Calu3 (cell line): ENCODE data around the gene HOXA3. TPM values are rescaled to one million over a fixed set of nuclear protein-coding genes. Genes with fewer than 3 reads are reported as not detected.

Experiments
- BruUV-seq: library from RNA; stranded (reverse); fragments of 400-500 nt; replicated peaks from 2 replicates; lab custom pipeline; 2021; lab: Mats Ljungman, UMichigan
- CTCF ChIA-PET: fragments of 300-600 bp; sonication (Branson Sonifier 250); formaldehyde crosslinking; loops from one replicate; lab custom pipeline; 2022; ENCODE audit warnings: antibody characterized with exemption; lab: Charles Lee
- DNase-seq: peaks from one replicate; pipeline ENCODE4 v3.0.0; 2022
- H3K27ac Mint-ChIP-seq: one replicate; pipeline ENCODE4 v1.8.0; 2022; ENCODE audit warnings: mixed read lengths; ENCODE audit not compliant: unreplicated experiment
- H3K27me3 Mint-ChIP-seq: one replicate; pipeline ENCODE4 v1.8.0; 2022; ENCODE audit warnings: mixed read lengths; ENCODE audit not compliant: unreplicated experiment
- H3K36me3 Mint-ChIP-seq: one replicate; pipeline ENCODE4 v1.8.0; 2022; ENCODE audit warnings: mild to moderate bottlenecking, moderate library complexity, mixed read lengths; ENCODE audit not compliant: insufficient read depth, unreplicated experiment
- H3K4me1 Mint-ChIP-seq: one replicate; pipeline ENCODE4 v1.8.0; 2022; ENCODE audit warnings: mild to moderate bottlenecking, low read depth, mixed read lengths; ENCODE audit not compliant: unreplicated experiment
- H3K4me3 Mint-ChIP-seq: one replicate; pipeline ENCODE4 v1.8.0; 2022; ENCODE audit warnings: mild to moderate bottlenecking, low read depth, moderate library complexity, mixed read lengths; ENCODE audit not compliant: unreplicated experiment
- H3K9me3 Mint-ChIP-seq: one replicate; pipeline ENCODE4 v1.8.0; 2022; ENCODE audit warnings: low read depth, mixed read lengths; ENCODE audit not compliant: unreplicated experiment
- intact Hi-C: fragments of 100-400 bp; cut with micrococcal nuclease; formaldehyde crosslinking; loops from one replicate; pipeline ENCODE4 v1.10.0; 2022; ENCODE audit not compliant: unreplicated experiment
- total RNA-seq: library from RNA; stranded (reverse); gene quantifications from 2 replicates; pipeline ENCODE4 v1.2.3, GENCODE V29; 2022
- TF ChIP-seq, protein P1 (sequence below): fragments of 200-600 bp; IDR thresholded peaks from one replicate; pipeline ENCODE4 v1.8.0; 2022; ENCODE audit warnings: antibody characterized with exemption; ENCODE audit not compliant: unreplicated experiment

HOXA3 gene
- total RNA-seq, 1 experiment from 2014 or later, result 20.9 TPM

DNA sequence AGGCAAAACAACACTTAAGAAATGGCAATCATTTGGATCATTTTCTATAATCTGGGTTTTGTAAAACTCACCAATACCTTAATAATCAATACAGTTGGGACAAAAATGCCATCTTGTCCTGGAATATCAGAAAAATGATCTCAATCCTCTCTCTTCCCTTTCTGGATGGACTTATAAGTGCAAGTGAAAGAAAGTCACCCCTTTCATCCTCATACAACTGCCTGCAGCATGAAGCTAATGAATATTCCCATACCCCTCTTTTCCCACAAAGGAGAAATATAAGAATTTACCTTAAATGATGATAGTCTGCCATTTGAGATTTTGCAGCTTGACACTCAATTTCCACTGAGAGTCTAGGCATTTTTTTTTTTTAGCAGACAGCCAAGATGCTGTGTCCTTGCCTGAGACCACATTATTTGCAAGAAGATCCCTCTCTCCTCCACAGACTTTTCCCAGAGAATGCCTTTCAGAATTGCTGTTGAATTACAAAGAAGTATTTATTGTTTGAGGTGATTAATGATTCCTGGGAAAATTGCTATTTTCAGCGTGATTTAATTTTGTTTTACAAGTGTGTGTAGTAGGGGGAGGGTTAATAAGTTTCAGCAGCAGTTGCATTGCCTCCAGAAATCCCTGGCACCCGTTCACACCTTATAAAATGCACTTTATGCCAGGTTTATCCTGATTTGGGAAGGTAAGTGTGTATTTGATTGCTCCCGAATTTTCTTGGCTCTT, 25.6 kb downstream of the HOXA3 start:
- TF ChIP-seq, protein P1, sequence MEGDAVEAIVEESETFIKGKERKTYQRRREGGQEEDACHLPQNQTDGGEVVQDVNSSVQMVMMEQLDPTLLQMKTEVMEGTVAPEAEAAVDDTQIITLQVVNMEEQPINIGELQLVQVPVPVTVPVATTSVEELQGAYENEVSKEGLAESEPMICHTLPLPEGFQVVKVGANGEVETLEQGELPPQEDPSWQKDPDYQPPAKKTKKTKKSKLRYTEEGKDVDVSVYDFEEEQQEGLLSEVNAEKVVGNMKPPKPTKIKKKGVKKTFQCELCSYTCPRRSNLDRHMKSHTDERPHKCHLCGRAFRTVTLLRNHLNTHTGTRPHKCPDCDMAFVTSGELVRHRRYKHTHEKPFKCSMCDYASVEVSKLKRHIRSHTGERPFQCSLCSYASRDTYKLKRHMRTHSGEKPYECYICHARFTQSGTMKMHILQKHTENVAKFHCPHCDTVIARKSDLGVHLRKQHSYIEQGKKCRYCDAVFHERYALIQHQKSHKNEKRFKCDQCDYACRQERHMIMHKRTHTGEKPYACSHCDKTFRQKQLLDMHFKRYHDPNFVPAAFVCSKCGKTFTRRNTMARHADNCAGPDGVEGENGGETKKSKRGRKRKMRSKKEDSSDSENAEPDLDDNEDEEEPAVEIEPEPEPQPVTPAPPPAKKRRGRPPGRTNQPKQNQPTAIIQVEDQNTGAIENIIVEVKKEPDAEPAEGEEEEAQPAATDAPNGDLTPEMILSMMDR, result no peak
- no peaks in the 10 kb centered on the region for H3K27me3 Mint-ChIP-seq
- intact Hi-C loops, result no loop called here
- no peaks in the 10 kb centered on the region for H3K9me3 Mint-ChIP-seq
- peaks cover 22% of the 10 kb centered on the region for H3K36me3 Mint-ChIP-seq
- CTCF ChIA-PET, result interaction anchor here (0.6 kb wide), 1 partner anchor 1340 kb away, joined by 3 read pairs; no protein-coding TSS in a partner anchor
- BruUV-seq, result no TSS peak
- no peak for DNase-seq
- H3K4me1 Mint-ChIP-seq, result peaks cover 40% of the 10 kb centered on the region
- no peak overlapping the region for H3K4me3 Mint-ChIP-seq
- H3K27ac Mint-ChIP-seq, result no peak overlapping the region

DNA sequence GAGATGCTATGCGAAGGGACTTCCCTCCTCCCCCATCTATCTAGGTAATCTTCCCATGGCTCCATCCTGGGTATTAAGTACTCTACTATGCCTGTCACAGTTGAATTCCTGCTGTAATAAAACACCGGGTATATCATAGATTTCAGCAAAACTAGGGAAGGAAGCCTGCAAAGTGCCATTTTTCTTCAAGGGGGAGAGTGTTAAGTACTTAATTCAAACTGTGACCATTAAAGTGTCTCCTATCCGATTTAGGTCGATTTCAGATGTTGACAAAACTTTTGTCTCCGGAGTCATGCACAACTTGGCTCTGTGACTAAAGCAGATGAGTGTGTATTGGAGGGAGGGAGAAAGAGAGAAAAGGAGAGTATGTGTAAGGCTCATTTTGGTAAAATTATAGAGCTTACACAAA, 26.4 kb downstream of the HOXA3 start:
- BruUV-seq, result no TSS peak
- DNase-seq, result no peak
- H3K36me3 Mint-ChIP-seq, result peaks cover 26% of the 10 kb centered on the region
- no peak overlapping the region for H3K4me3 Mint-ChIP-seq
- intact Hi-C loops, result no loop called here
- H3K4me1 Mint-ChIP-seq, result peaks cover 47% of the 10 kb centered on the region
- CTCF ChIA-PET, result interaction anchor here (0.6 kb wide), 1 partner anchor 1339 kb away, joined by 3 read pairs; no protein-coding TSS in a partner anchor
- H3K27me3 Mint-ChIP-seq, result no peaks in the 10 kb centered on the region
- TF ChIP-seq, protein P1, result no peak
- no peak overlapping the region for H3K27ac Mint-ChIP-seq
- no peaks in the 10 kb centered on the region for H3K9me3 Mint-ChIP-seq

DNA sequence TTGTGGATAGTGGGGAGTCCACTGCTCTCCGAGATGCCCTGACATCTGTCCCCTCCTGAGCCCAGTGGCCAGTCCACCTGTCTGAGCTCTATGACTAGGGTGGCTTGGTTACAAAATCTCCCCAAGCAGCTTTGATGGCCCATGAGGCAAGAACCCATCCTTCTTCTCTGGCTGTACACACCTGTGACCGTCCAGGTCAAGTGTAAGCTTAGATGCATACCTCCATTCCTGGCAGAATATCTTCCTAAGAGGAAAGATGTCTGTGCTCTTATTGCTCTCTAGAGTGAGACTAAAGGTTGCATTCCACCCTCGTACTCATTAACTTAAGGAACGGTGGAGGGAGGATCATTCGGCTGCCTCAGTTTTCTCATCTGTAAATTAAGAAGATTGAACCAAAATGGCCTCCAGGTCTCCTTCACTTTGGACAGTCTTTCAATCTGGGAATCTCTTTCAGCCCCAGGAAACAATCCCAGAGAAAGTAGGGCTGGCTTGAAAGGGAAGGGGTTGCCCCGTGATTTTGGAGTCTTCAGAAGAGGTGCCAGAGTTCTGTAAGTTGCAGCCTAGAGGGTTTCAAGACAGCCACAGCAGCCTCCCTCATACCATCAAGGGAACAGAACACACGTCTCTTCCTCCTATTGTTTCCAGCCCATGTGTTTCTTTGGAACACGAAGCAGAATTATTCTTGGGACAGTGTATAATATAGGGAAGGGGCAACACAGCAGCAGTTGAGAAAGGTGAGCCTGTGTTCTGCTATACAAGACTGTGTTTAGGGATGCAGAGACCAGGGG, 27.3 kb downstream of the HOXA3 start:
- TF ChIP-seq, protein P1, result no peak
- BruUV-seq, result no TSS peak
- CTCF ChIA-PET, result interaction anchor here (1.0 kb wide), 1 partner anchor 748 kb away, joined by 4 read pairs; no protein-coding TSS in a partner anchor
- Mint-ChIP-seq H3K4me1 (peaks cover 55% of the 10 kb centered on the region), H3K4me3 (no peak overlapping the region), H3K9me3 (no peaks in the 10 kb centered on the region), H3K36me3 (peaks cover 28% of the 10 kb centered on the region), H3K27ac (no peak overlapping the region), H3K27me3 (no peaks in the 10 kb centered on the region)
- no peak for DNase-seq
- intact Hi-C loops, result loop anchor here (5.0 kb wide), 1 partner anchor 78 kb away; no protein-coding TSS in a partner anchor

DNA sequence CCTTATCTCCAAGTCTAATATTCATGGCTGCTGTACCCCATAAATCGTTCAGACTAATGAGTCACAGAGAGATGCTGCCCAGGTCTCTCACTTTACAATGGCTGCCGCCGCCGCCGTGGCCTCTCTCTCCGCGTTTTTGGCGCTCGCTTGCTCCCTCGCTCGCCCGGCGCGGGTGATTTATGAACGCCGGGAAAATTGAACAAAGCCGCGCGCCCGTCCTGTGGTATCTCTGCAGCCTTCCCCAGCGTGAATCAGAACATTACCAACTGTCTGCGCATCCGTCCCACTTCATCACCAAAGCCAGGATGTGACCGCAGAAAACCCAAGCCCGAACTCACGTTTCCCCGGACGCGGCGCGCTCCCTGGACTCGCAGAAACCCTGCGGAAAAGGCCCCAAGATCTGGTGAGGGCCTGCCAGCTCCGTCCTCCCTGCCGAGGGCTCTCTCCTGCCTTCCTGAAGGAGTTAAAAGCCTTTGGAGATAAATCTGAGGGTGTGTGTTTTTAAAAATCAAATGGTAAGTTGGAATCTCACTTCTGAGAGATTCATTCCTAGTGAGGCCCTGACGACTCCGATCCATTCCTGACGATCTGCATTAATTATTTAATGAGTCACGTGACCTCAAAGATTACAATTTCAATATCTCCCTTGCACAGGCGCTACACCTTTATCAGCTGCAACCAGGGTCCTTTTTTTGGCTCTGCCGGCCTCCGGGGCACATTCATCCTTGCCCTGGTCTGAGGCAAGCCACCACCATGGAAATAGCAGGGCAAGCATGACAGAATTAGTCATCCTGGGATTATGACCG, 28.1 kb downstream of the HOXA3 start:
- peaks cover 32% of the 10 kb centered on the region for H3K36me3 Mint-ChIP-seq
- TF ChIP-seq, protein P1, result no peak
- H3K4me1 Mint-ChIP-seq, result peaks cover 63% of the 10 kb centered on the region
- H3K9me3 Mint-ChIP-seq, result no peaks in the 10 kb centered on the region
- BruUV-seq, result no TSS peak
- no peak overlapping the region for H3K27ac Mint-ChIP-seq
- no peak for DNase-seq
- H3K4me3 Mint-ChIP-seq, result peak overlapping the region; percentile 83
- intact Hi-C loops, result loop anchor here (5.0 kb wide), 1 partner anchor 77 kb away; no protein-coding TSS in a partner anchor
- CTCF ChIA-PET, result interaction anchor here (1.0 kb wide), 1 partner anchor 747 kb away, joined by 4 read pairs; no protein-coding TSS in a partner anchor
- no peaks in the 10 kb centered on the region for H3K27me3 Mint-ChIP-seq
